ENCODE measurements around the gene SCYGR1. TPM values are rescaled to one million over a fixed set of nuclear protein-coding genes. Genes with fewer than 3 reads are reported as not detected.
A peak's percentile ranks its signal among the peaks of the same experiment; 100 is the strongest.
"Not testable (repeated sequence)": the region's sequence is repeated elsewhere in the genome, so short reads cannot be mapped to it uniquely, and the experiment has no call there.

SCYGR1 gene
- polyA plus RNA-seq, result not detected

- not testable (repeated sequence) for H3K27ac ChIP-seq (ENCODE audit: low read depth, low read length)
- WGBS, 3 donors, result 71 to 86% (median 78%) methylated on average over 7 of the region's 7 CpGs
Observed at GRCh38 chr2:227387583-227387982, at the start of gene SCYGR1. Gene SCYGR1 (minus strand): TSS chr2:227387949. CDS start chr2:227387949, 0 bp downstream.

- H3K27ac ChIP-seq (ENCODE audit: low read depth, low read length), result no peak overlapping the region
- WGBS, 3 donors, result 49 to 79% (median 53%) methylated on average over 7 of the region's 7 CpGs
Observed at GRCh38 chr2:227436436-227437174, 48.9 kb upstream of the SCYGR1 start.

GRCh38 chr2:227433171-227433570 lies 45.4 kb upstream of the SCYGR1 start:
- H3K27ac ChIP-seq (ENCODE audit: low read depth, low read length), result no peak overlapping the region
- WGBS, 3 donors, result 69 to 91% (median 90%) methylated on average over 2 of the region's 2 CpGs

- 60 to 82% (median 78%) methylated on average over 3 of the region's 3 CpGs for WGBS, 3 donors
Observed at GRCh38 chr2:227430639-227431038, 42.9 kb upstream of the SCYGR1 start.

GRCh38 chr2:227428731-227429285 lies 41.1 kb upstream of the SCYGR1 start:
- H3K27ac ChIP-seq (ENCODE audit: low read depth, low read length), result no peak overlapping the region
- 82 to 84% (median 82%) methylated on average over 8 of the region's 8 CpGs for WGBS, 3 donors

More at GRCh38 chr2:227430639-227431038, 42.9 kb upstream of the SCYGR1 start:
- H3K27ac ChIP-seq (ENCODE audit: low read depth, low read length), result no peak overlapping the region

GRCh38 chr2:227423656-227424499 lies 36.1 kb upstream of the SCYGR1 start:
- 73 to 76% (median 75%) methylated on average over 10 of the region's 10 CpGs for WGBS, 3 donors
- H3K27ac ChIP-seq (ENCODE audit: low read depth, low read length), result no peak overlapping the region

GRCh38 chr2:227420087-227421052 lies 32.6 kb upstream of the SCYGR1 start:
- 77 to 89% (median 85%) methylated on average over 15 of the region's 15 CpGs for WGBS, 3 donors
- H3K27ac ChIP-seq (ENCODE audit: low read depth, low read length), result no peak overlapping the region

GRCh38 chr2:227416701-227417100 lies 29.0 kb upstream of the SCYGR1 start:
- WGBS, 3 donors, result 69 to 85% (median 78%) methylated on average over 4 of the region's 4 CpGs
- H3K27ac ChIP-seq (ENCODE audit: low read depth, low read length), result peak overlapping the region; percentile 33

GRCh38 chr2:227415538-227416424 lies 28.0 kb upstream of the SCYGR1 start:
- WGBS, 3 donors, result 35 to 65% (median 39%) methylated on average over 10 of the region's 10 CpGs
- peak overlapping the region; percentile 58 for H3K27ac ChIP-seq (ENCODE audit: low read depth, low read length)

GRCh38 chr2:227414846-227415245 lies 27.1 kb upstream of the SCYGR1 start:
- WGBS, 3 donors, result 57 to 94% (median 74%) methylated on average over 3 of the region's 3 CpGs
- H3K27ac ChIP-seq (ENCODE audit: low read depth, low read length), result no peak overlapping the region

GRCh38 chr2:227413371-227413770 lies 25.6 kb upstream of the SCYGR1 start:
- WGBS, 3 donors, result 76 to 80% (median 79%) methylated on average over 8 of the region's 8 CpGs

GRCh38 chr2:227412877-227413276 lies 25.1 kb upstream of the SCYGR1 start:
- no peak overlapping the region for H3K27ac ChIP-seq (ENCODE audit: low read depth, low read length)
- WGBS, 3 donors, result 81 to 87% (median 81%) methylated on average over 5 of the region's 5 CpGs

More at GRCh38 chr2:227413371-227413770, 25.6 kb upstream of the SCYGR1 start:
- H3K27ac ChIP-seq (ENCODE audit: low read depth, low read length), result peak overlapping the region; percentile 35

GRCh38 chr2:227411990-227412350 lies 24.2 kb upstream of the SCYGR1 start:
- WGBS, 3 donors, result 65 to 82% (median 73%) methylated on average over 3 of the region's 3 CpGs
- H3K27ac ChIP-seq (ENCODE audit: low read depth, low read length), result no peak overlapping the region

- no peak overlapping the region for H3K27ac ChIP-seq (ENCODE audit: low read depth, low read length)
- WGBS, 3 donors, result 87 to 93% (median 92%) methylated on average over 9 of the region's 9 CpGs
Observed at GRCh38 chr2:227411320-227411989, 23.7 kb upstream of the SCYGR1 start.

GRCh38 chr2:227410191-227410590 lies 22.4 kb upstream of the SCYGR1 start:
- no peak overlapping the region for H3K27ac ChIP-seq (ENCODE audit: low read depth, low read length)
- 67 to 76% (median 70%) methylated on average over 3 of the region's 3 CpGs for WGBS, 3 donors

GRCh38 chr2:227407591-227408151 lies 19.9 kb upstream of the SCYGR1 start:
- WGBS, 3 donors, result 48 to 82% (median 50%) methylated on average over 16 of the region's 16 CpGs
- H3K27ac ChIP-seq (ENCODE audit: low read depth, low read length), result no peak overlapping the region
